ENCODE measurements around the gene TSPOAP1. TPM values are rescaled to one million over a fixed set of nuclear protein-coding genes. Genes with fewer than 3 reads are reported as not detected.

TSPOAP1 gene
- total RNA-seq, 3 donors from 2014 or later, result 5.3 to 27.7 (median 8.3) TPM

DNA sequence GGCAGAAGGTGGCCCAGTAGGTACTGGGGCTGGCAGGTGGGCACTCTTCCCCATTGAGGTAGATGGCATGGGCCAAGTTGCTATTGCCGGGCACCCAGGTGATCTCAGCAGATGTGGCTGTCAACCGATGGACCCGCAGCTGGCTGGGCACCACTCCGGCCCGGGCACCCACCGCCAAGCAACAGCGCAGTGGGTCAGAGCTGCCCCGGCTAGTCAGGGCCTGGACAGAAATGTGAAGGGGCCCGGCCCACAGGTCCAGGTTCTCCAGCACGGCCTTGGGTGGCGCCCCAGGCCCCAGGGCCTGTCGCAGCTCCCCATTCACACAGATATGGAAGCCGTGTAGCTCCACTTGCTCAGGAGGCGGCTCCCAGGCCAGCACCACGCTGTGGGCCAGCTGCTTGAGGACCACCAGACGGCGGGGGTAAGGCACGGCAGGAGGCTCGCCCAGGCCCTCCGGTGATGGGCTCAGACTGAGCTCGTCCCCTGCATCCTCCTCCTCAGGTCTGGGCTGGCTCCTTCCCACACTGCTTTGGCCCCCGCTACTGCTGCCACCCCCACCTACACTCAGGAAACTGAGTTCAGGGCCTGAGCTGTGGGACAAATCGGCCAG, 16.5 kb downstream of the TSPOAP1 start:
- TF ChIP-seq, protein P1, sequence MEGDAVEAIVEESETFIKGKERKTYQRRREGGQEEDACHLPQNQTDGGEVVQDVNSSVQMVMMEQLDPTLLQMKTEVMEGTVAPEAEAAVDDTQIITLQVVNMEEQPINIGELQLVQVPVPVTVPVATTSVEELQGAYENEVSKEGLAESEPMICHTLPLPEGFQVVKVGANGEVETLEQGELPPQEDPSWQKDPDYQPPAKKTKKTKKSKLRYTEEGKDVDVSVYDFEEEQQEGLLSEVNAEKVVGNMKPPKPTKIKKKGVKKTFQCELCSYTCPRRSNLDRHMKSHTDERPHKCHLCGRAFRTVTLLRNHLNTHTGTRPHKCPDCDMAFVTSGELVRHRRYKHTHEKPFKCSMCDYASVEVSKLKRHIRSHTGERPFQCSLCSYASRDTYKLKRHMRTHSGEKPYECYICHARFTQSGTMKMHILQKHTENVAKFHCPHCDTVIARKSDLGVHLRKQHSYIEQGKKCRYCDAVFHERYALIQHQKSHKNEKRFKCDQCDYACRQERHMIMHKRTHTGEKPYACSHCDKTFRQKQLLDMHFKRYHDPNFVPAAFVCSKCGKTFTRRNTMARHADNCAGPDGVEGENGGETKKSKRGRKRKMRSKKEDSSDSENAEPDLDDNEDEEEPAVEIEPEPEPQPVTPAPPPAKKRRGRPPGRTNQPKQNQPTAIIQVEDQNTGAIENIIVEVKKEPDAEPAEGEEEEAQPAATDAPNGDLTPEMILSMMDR (IDR thresholded peaks at IDR 0.05), result no peak
- ATAC-seq, result no peak
- no peaks in the 10 kb centered on the region for H3K36me3 ChIP-seq (ENCODE audit: low read depth)
- H3K4me3 ChIP-seq, result no peak overlapping the region
- no peaks in the 10 kb centered on the region for H3K4me1 ChIP-seq (ENCODE audit: low read depth)
- no peak for DNase-seq
- intact Hi-C loops (cut with DNase I, micrococcal nuclease), result no loop called here
- H3K9me3 ChIP-seq, result no peaks in the 10 kb centered on the region

DNA sequence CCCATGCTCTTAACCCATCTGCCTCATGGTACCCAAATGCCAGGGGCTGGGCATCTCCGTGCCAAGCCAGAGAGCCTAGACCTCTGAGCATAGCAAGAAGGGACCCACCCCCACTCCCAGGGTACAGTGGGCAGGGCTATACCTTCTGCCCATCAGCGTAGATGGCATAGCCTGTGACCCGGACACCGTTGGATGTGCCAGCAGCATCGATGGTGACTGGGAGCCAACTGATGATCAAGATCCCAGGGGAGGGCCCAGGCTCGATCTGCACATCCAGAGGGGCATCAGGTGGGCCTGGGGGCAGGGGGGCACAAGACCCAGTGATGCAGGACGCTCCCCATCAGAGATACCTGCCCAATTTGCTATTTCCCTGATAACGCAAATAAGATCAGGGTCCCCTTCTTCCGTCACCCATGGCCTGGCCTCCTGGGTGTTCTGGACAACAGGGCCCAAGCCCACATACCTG, 17.1 kb downstream of the TSPOAP1 start:
- no peaks in the 10 kb centered on the region for H3K36me3 ChIP-seq (ENCODE audit: low read depth)
- no peak for ATAC-seq
- no peak for DNase-seq
- no peak overlapping the region for H3K4me3 ChIP-seq
- H3K9me3 ChIP-seq, result no peaks in the 10 kb centered on the region
- no peaks in the 10 kb centered on the region for H3K4me1 ChIP-seq (ENCODE audit: low read depth)
- intact Hi-C loops (cut with DNase I, micrococcal nuclease), result no loop called here
- TF ChIP-seq, protein P1 (IDR thresholded peaks at IDR 0.05), result no peak

DNA sequence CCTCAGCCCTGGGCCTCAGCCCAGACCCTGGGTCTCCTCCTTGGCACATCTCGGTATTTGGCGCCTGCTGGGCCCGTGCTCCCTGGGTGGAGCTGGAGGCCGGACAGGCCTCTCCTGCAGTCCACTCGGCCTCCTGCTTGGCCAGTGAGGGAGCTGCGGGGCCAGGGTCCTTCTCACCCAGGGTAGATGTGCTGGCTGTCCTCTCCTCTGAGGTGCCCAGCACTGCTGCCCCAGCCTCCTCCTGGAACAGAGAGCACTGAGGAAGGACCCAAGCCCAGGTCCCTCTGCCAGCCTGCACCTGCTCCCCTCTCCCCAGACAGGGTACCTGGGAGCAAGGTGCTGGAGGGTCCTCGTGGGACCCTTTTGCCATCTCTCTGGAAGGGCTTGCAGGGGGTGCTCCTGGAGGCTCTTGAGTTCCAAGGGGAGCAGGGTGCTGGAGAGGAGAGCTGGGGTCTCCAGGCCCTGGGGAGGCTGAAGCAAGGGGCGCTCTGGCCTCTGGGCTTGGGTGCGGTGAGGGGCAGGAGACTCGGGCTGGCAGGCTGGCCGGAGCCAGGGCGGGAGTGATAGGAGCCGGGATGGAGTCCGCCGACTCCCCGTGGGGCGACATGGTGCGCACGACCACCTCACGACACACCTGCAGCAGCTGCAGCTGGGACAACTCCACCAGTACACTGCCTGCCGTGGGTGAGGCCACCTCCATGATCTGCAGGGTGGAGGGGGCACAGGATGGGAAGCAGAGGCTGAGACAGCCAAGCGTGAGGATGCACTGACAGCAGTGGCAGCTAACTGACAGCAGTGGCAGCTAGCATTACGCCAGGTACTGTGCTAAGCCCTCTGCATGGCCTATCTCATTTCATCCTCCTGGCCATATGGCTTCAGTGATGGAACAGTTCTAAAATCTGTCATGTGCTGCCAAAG, 17.8 kb downstream of the TSPOAP1 start:
- intact Hi-C loops (cut with DNase I, micrococcal nuclease), result no loop called here
- TF ChIP-seq, protein P1 (IDR thresholded peaks at IDR 0.05), result no peak
- no peak for ATAC-seq
- no peaks in the 10 kb centered on the region for H3K4me1 ChIP-seq (ENCODE audit: low read depth)
- H3K4me3 ChIP-seq, result no peak overlapping the region
- H3K9me3 ChIP-seq, result no peaks in the 10 kb centered on the region
- no peak for DNase-seq
- H3K36me3 ChIP-seq (ENCODE audit: low read depth), result no peaks in the 10 kb centered on the region

DNA sequence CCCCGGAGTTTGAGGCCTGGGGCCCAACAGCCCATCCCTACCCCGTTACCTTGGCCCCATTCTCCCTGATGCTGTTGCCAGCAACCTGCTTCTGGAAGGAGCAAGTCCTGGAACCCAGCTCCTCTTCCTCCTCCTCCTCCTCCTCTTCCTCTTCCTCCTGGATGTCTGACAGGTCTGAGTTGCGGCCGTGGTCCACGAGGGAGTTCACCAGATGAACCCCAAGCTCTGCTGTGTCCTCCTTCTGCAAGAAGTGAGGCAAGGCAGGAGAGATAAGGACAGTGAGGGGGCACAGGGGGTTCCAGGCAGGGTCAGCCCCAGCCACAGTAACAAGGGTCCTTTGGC, 18.7 kb downstream of the TSPOAP1 start:
- H3K4me1 ChIP-seq (ENCODE audit: low read depth), result no peaks in the 10 kb centered on the region
- no peaks in the 10 kb centered on the region for H3K36me3 ChIP-seq (ENCODE audit: low read depth)
- TF ChIP-seq, protein P1 (IDR thresholded peaks at IDR 0.05), result no peak
- ATAC-seq (no peak), DNase-seq (no peak)
- intact Hi-C loops (cut with DNase I, micrococcal nuclease), result no loop called here
- no peaks in the 10 kb centered on the region for H3K9me3 ChIP-seq
- H3K4me3 ChIP-seq, result no peak overlapping the region

DNA sequence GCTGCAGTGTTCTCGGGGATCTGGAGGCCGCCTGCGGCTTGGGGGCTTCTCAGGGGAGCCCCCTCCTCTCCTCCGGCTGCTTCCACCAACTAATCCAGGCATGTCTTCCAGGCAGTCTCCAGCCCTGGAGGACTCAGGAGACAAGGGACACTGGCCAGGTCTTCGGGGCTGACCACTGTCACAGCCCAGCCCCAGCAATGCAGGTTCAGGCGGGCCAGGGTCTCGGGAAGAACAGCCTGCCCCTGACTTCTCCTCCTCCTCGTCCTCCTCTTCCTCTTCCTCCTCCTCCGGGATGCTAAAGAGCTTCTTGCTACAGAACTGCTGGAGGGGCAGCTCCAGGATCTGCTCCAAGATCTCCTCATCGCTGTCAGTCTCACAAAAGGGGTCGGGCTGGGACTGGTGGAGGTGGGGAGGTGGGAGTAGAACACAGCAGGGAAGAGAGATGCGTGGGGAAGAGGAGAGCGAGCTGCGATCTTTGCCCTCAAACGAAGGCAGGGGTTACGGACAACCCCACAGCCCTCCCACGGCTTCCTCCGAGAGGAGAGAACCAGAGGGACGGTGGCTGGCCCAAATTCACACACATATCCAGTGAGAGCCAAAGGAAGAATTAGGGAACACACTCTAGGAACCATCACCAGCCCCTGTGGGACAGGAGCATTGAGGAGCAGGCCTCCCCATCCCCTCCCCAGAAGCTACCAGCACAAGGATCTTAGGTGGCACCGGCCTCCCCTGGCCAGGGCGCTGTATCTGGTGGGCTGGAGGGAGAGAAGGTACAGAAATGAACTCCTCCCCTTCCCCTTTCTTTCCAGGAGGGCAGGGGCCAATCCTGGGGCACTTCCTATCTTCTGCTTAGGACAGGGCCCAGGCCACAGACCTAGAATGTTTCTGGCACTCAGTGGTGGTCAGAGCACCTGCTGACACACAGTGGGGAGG, 19.3 kb downstream of the TSPOAP1 start:
- DNase-seq, result no peak

More for the DNA sequence above, 19.3 kb downstream of the TSPOAP1 start:
- no peak for ATAC-seq
- Histone ChIP-seq H3K4me3 (no peak overlapping the region), H3K36me3 (ENCODE audit: low read depth) (no peaks in the 10 kb centered on the region), H3K4me1 (ENCODE audit: low read depth) (no peaks in the 10 kb centered on the region), H3K9me3 (no peaks in the 10 kb centered on the region)
- intact Hi-C loops (cut with DNase I, micrococcal nuclease), result no loop called here
- TF ChIP-seq, protein P1 (IDR thresholded peaks at IDR 0.05), result no peak

All from mucosa of descending colon (tissue), 3 donors.